NCI-H1092 treated with DMSO at 0.1 percent for 48 hours (cell line): Measurements from ENCODE around the gene MUC20.
"Not testable (repeated sequence)": the region's sequence is repeated elsewhere in the genome, so short reads cannot be mapped to it uniquely, and the experiment has no call there.

Experiments used
- DNase-seq: peaks from one replicate; lab custom pipeline; 2025; lab: John Stamatoyannopoulos, UW

The MUC20 gene, protein sequence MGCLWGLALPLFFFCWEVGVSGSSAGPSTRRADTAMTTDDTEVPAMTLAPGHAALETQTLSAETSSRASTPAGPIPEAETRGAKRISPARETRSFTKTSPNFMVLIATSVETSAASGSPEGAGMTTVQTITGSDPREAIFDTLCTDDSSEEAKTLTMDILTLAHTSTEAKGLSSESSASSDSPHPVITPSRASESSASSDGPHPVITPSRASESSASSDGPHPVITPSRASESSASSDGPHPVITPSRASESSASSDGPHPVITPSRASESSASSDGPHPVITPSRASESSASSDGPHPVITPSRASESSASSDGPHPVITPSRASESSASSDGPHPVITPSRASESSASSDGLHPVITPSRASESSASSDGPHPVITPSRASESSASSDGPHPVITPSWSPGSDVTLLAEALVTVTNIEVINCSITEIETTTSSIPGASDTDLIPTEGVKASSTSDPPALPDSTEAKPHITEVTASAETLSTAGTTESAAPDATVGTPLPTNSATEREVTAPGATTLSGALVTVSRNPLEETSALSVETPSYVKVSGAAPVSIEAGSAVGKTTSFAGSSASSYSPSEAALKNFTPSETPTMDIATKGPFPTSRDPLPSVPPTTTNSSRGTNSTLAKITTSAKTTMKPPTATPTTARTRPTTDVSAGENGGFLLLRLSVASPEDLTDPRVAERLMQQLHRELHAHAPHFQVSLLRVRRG

DNA sequence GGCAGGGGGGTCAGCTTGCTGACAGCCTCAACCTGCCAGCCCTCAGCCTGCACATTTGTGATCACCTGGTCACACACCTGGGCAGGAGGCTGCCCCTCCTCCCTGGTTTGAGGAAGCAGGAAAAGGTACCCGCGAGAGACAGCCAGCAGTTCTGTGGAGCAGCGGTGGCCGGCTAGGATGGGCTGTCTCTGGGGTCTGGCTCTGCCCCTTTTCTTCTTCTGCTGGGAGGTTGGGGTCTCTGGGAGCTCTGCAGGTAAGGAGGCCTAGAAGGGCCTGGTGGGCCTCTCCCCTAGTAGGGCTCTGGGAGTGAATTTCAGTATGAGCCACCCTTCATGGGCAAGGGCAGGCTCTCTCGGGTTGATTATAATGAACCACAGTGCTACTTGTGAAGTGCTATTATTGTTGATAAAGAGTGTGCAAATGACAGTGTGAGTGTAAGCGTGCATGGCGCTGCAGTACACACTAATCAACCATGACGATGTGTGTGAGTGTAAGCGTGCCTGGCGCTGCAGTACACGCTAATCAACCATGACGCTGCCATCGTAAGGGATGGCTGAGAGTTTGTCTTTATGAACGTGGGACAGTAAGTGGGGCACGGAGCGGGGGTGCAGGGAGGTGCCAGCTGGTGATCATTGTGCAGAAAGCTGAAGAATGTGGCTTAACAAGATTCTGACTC, at the start of gene MUC20:
Gene MUC20 (plus strand): TSS at position 148 of the 676 bp plus-strand sequence. CDS start 30 bp downstream, at position 178.
- not testable (repeated sequence) for DNase-seq

DNA sequence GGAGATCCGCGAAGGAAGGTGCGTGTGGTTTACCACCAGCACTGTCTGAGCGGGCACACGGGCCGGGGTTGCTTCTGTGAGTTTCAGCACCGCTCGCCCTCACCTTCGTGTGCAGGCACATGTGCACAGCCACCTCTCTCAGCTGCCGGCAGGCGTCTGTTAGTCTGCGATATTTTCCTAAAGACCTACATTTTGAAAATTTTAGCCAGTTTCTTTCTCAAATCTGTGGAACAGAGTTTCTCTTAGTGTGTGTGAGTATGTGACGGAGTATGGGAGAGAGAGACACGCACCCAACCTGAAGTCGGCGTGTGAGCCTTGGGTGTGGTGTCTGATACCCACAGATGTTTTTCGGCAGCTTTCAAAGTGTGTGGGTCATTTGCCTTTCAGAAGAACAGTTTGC, 49.5 kb upstream of the MUC20 start:
- DNase-seq = not testable (repeated sequence)

DNA sequence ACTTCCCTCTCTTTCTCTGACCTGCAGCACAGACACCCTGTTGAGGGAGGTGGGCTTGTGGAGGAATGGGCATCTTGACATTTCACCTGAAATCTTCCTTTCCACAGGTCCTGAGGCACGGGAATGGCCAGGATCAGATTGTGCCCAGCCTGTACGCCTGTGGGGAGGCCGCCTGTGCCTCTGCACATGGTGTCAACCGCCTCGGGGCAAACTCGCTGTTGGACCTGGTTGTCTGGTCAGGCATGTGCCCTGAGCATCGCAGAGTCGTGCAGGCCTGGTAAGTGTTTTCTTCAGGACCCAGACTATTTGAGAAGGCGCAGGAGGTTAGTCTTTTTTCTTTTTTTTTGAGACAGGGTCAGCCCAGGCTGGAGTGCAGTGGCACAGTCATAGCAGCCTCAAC, 47.1 kb upstream of the MUC20 start:
- DNase-seq = not testable (repeated sequence)

DNA sequence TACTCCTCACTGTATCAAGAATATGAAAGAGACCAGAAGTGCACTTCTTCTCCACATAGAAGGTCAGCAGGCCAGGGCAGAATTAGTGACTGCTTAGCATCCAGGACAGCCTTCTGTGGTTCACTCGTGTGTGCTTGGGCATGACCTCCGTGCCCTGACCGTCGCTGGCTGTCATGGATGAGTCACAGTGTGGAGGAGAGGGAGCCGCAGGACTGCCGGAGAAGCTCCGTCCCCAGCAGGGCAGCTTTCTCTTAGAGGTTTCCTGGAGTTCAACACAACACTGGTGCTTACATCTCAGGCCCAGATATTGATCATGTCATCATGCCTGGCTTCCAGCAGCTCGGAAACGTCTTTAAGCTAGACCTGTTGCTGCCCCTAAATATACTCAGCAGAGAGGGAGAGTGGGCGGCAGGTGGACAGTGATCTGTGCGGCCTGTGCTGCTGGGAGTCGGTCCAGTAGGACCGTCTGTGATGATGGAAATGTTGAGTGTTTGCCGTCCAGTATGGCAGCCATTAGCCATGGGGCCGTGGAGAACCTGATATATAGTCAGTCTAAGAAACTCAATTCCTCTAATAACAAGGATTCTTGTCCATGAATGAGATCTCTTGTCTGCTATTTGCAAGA, 42.3 kb upstream of the MUC20 start:
- not testable (repeated sequence) for DNase-seq

DNA sequence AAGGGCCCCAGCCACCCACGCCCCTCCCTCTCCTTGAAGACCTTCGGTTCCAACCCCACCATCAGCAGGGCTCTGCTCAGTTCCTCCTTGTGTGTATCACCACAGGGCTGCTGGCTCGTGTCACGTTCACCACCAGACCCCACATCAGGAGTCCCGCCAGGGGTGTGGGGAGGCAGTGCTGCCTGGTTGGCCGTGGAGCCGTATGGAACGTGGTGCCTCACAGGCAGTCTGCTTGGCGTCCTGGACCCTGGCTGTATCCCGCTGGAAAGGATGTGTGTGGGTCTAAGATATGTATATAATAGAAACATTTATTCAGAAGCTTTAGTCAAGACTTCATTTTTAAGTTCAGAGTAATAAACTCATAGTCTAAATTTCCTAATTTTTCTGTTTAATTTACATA, 40.1 kb upstream of the MUC20 start:
- DNase-seq = not testable (repeated sequence)

DNA sequence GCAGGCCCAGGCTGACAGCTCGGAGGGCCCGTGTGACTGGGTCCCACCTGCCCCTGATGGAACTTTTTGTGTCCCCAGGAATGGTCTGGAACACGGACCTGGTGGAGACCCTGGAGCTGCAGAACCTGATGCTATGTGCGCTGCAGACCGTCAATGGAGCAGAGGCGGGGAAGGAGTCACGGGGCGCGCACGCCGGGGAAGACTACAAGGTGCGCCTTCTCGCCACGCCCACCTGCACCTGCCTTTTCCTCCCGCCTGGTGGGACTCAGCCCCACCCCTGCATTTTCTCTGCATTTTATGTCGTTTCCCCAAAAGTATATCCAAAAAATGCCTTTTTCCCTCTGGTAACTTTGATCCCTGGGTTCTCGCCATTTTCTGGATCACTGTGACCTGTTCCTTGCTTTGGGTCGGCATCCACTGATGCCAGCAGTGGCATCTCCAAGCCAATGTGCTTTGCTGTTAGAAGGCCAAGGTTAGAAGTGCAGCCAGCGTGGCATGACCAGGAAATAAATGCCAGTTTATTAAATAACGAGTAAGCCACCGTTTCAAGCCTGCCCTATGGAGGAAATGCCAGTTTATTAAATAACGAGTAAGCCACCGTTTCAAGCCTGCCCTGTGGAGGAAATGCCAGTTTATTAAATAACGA, 39.2 kb upstream of the MUC20 start:
- DNase-seq = not testable (repeated sequence)

DNA sequence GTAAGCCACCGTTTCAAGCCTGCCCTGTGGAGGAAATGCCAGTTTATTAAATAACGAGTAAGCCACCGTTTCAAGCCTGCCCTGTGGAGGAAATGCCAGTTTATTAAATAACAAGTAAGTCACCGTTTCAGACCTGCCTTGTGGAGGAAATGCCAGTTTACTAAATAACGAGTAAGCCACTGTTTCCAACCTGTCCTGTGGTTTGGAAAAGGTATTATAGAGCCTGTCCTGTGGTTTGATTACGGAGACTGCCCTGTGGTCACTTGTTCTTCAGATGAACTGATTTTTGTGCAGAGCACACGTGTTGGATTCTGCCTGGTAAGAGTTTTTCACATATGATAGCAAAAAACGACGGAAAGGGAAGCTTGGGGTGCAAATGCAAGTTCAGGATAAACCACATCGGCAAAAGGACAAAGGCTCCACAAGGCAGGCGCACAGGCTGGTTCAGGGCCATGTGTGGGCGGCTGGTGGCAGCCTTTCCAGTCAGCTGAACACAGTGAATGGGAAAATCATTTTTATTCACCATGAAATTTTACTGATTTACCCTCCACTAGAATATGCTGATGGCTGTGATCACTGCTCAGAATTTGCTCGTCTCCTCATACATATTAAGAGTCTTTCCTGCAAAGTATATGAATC, 38.6 kb upstream of the MUC20 start:
- DNase-seq = not testable (repeated sequence)

DNA sequence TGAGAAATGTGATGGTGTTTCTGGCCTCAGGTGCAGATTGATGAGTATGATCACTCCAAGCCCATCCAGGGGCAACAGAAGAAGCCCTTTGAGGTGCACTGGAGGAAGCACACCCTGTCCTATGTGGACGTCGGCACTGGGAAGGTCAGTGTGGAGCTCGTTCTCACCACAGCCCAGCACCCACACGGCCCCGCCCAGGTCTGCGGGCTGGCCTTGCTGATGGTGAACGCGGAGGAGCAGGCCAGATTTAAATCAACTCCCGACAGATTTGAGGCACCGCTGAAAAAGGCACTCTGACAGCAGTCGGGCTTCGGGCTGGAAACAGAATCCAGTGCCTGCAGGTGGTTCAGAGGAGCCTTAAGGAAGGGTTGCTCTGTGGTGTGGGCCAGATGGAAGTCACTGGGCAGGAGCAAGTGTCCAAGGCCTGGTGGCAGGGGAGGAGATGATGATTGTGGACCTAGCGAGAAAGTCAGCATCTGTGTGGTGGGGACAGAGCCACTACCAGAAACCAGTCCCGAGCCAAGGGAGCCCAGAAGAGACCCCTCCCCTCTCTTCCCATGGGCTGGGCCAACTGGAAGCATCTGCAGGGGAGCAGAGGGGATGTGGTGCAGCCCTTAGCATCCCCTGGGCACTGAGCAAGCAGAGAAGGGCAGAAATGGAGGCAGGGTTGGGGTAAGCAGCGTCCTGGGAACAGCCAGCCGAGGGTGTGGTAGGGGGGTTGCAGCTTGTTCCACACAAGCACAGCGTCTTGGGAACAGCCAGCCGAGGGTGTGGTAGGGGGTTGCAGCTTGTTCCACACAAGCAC, 36.9 kb upstream of the MUC20 start:
- not testable (repeated sequence) for DNase-seq

DNA sequence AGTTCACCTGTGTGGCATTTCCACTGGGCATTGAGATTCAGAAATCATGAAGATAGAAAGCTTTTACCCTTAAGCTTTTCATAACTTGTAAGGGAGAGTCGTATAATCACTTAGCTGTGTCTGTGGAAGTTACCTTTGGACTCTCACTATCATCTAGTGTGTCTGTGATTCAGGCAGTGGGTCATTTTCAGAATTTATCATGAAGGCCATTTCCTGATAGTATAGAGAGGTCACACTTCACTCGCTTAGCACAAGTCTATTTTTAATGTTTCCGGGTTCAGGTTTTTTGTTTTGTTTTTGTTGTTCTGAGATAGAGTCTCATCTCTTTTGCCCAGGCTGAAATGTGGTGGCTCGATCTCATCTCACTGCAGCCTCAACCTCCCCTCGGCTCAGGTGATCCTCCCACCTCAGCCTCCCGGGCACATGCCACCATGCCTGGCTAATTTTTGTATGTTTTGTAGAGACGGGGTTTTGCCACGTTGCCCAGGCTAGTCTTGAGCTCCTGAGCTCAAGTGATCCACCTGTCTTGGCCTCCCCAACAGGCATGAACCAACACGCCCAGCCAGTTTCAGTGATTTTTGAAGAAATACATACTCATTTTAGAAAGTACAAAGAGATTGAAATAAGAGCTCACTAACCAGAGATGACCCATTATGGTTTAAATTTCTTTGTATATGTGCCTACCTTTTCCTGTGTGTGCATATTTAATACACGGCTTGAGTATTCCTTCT, 36.1 kb upstream of the MUC20 start:
- not testable (repeated sequence) for DNase-seq

DNA sequence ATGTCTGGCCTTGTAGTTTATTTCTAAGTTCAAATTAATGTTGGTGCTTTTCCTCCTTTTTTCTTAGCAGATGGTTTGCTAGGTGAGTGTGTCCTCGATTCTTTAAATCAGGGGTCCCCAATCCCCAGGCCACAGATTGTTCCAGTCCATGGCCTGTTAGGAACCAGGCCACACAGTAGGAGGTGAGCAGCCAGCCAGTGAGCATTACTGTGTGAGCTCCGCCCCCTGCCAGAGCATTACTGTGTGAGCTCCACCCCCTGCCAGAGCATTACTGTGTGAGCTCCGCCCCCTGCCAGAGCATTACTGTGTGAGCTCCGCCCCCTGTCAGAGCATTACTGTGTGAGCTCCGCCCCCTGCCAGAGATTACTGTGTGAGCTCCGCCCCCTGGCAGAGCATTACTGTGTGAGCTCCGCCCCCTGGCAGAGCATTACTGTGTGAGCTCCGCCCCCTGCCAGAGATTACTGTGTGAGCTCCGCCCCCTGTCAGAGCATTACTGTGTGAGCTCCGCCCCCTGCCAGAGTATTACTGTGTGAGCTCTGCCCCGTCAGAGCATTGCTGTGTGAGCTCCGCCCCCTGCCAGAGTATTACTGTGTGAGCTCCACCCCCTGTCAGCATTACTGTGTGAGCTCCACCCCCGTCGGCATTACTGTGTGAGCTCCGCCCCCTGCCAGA, 34.1 kb upstream of the MUC20 start:
- not testable (repeated sequence) for DNase-seq

DNA sequence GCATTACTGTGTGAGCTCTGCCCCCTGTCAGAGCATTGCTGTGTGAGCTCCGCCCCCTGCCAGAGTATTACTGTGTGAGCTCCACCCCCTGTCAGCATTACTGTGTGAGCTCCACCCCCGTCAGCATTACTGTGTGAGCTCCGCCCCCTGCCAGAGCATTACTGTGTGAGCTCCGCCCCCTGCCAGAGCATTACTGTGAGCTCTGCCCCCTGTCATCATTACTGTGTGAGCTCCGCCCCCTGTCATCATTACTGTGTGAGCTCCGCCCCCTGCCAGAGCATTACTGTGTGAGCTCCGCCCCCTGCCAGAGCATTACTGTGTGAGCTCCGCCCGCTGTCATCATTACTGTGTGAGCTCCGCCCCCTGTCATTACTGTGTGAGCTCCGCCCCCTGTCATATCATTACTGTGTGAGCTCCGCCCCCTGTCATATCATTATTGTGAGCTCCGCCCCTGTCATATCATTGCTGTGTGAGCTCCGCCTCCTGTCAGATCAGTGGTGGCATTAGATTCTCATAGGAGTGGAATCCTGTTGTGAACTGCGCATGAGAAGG, 33.5 kb upstream of the MUC20 start:
- not testable (repeated sequence) for DNase-seq

DNA sequence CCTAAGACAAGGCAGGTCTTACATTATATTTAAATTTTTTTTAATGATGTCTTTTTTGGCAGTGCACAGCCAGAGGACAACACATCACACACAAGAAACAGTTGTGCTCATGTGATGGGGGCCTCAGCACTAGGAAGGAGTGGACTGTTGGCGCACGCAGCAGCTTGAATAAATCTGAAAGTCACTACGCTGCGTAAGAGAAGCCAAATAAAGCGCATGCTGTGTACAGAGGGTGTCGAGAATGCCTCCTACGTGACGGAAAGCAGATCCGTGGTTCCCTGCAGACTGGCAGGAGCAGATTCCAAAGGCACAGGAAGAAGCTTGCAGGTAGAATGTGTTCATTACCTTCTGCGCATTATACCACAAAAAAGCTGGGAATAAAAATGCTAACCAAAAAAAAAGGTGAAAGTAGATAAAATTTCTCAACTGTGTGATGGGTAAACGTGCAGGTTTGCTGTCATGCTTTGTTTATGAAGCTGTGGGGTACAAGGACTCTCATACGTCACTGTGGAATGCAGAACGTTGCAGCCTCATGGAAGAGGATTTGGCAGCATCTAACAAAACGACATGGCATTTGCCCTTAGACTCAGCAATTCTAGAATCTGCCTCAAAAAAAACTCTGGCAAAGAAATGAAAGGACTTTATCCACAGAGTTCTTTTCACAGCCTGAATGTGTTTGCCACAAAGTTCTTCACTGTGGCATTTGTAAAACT, 32.2 kb upstream of the MUC20 start:
- DNase-seq = not testable (repeated sequence)

DNA sequence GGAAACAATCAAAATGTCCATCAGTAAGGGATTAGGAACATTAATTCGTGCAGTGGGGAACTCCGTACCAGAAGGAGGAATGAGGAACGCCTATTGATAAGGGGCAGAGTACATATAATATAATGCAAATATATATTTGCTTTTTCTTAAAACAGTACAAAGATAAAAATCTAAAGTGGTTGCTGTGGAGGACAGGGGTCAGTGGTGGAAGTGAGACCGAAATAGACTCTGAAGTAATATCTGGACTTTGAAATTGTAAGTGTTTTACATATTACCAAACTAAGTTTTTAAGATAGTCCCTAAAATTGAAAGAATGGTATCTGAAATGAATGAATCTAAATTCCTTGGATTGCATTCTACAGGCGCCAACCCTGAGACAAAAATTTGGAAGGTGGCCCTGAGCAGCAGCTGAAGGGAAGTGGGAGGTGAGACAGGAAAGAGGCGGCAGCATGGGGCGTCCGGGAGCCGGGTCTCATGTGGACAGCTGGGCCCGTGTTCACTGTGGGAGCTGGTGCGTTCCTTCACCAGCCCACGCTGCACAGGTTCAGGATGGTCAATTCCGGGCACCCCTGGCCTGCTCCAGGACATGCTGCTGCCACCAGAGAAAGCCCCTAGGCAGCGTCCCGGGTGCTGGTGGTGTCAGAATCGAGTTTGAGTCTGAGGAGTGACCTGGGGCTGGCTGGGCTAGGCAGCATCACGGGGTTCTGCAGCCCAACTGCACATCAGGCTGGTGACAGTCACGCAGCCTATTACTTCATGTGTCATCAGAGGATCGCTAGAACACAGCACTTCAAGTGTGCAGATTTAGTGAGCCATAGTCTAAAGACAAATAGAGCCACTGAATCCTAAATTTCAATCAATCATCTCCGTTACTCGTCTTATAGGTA, 31.4 kb upstream of the MUC20 start:
- not testable (repeated sequence) for DNase-seq

DNA sequence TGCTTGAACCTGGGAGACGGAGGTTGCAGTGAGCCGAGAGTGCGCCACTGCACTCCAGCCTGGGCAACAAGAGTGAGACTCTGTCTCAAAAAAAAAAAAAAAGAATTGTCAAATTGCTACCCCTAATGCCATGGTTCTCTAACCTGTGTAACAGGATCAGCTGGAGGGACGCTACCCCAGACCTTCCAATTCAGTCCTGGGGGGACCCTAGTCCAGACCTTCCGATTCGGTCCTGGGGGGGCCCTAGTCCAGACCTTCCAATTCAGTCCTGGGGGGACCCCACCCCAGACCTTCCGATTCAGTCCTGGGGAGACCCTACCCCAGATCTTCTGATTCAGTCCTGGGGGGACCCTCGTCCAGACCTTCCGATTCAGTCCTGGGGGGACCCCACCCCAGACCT, 29.8 kb upstream of the MUC20 start:
- DNase-seq = no peak

DNA sequence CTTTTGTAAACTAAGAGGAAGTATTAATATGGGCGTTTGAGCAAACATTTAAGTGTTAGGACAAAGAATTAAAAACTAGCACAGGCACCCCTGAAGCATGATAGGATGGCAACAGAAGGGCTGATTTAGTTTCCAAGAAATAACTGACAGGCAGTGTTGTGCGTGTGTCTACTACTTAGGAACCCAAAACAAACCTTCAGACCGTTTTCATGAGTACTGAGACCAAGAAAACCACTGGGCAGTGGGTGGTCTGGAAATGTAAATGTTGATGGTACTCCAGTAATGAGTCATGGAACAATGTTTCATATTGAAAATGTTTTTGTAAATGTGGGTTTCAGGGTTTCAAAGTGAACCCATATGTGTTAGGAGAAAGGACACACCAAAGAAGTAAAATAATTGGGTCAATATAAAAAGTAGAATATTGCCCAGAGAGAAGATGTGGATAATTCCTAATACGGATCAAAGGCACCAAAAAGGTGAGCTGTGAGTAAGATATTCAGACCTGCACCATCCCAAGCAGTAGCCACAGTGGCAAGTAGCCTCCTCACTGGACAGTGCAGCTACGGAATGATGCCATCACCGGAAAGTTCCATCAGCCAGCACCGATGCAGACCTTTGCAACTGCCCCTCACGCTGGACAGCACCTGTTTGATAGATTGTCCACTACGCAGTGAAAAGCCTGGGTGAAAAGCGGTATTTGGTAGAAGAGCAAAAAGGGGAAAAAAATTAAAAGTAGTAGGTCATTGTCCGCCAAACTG, 29.0 kb upstream of the MUC20 start:
- DNase-seq = not testable (repeated sequence)

DNA sequence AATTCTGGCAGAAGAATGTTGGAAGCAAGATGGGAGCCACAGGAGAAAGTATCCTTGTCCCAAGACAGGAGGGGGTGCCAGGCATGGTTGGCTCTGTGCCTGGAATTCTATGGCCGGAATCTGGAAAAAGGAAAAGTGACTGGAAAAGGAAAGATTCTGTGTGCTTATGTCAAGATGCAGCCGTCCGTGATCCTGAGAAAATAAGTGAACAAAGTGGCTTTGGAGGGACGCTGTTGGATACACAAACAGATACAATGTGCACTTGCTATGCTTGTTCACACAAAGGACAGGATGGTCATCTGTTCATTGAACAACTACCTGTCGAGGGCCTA, 28.5 kb upstream of the MUC20 start:
- DNase-seq = no peak
